RWPE2 (cell line): ENCODE results near the gene TMEM244.

ENCODE experiments used
- ATAC-seq: fragments of 200-7000 bp; cut with Tn5 transposase; 3 replicates; pipeline ENCODE4 v1.9.1; 2021; ENCODE audit warnings: low read depth
- DNase-seq: peaks from one replicate; pipeline ENCODE4 v3.0.0-alpha.2; 2020; ENCODE audit warnings: low spot score
- H3K27ac ChIP-seq: fragments of 450-650 bp; 2 replicates; pipeline ENCODE4 v1.5.1; 2017; ENCODE audit warnings: mild to moderate bottlenecking; ENCODE audit not compliant: poor library complexity, severe bottlenecking
- H3K27me3 ChIP-seq: fragments of 250-450 bp; sonication (Bioruptor Pico); 2 replicates; pipeline ENCODE4 v1.5.1; 2021; ENCODE audit warnings: mild to moderate bottlenecking, moderate library complexity; ENCODE audit not compliant: insufficient read depth, poor library complexity, severe bottlenecking
- H3K36me3 ChIP-seq: fragments of 250-450 bp; sonication (Bioruptor Pico); 2 replicates; pipeline ENCODE4 v1.5.1; 2020; ENCODE audit warnings: low read depth, mild to moderate bottlenecking, moderate library complexity
- H3K4me1 ChIP-seq: fragments of 250-450 bp; sonication (Bioruptor Pico); 2 replicates; pipeline ENCODE4 v1.5.1; 2021; ENCODE audit warnings: mild to moderate bottlenecking, moderate library complexity; ENCODE audit not compliant: insufficient read depth, poor library complexity, severe bottlenecking
- H3K4me3 ChIP-seq: fragments of 250-450 bp; sonication (Bioruptor Pico); 2 replicates; pipeline ENCODE4 v1.5.1; 2021; ENCODE audit warnings: mild to moderate bottlenecking, moderate library complexity; ENCODE audit not compliant: severe bottlenecking
- H3K9me3 ChIP-seq: fragments of 250-450 bp; sonication (Bioruptor Pico); 2 replicates; pipeline ENCODE4 v1.5.1; 2021; ENCODE audit warnings: mild to moderate bottlenecking, moderate library complexity; ENCODE audit not compliant: severe bottlenecking
- CTCF ChIP-seq: fragments of 450-650 bp; IDR thresholded peaks from one replicate; pipeline ENCODE4 v1.5.1; 2017; ENCODE audit warnings: mild to moderate bottlenecking, moderate library complexity; ENCODE audit not compliant: poor library complexity, severe bottlenecking

Gene TMEM244

GRCh38 chr6:129890701-129891100 lies 29.6 kb upstream of the TMEM244 start:
- Histone ChIP-seq H3K27me3 (no peaks in the 10 kb centered on the region), H3K4me3 (no peak overlapping the region), H3K4me1 (peaks cover 24% of the 10 kb centered on the region), H3K9me3 (no peaks in the 10 kb centered on the region), H3K27ac (peak overlapping the region; percentile 93), H3K36me3 (no peaks in the 10 kb centered on the region)
- no peak for TF ChIP-seq CTCF
- ATAC-seq (0 out of 3 replicates have a peak, but pooled peaks have one; percentile 25), DNase-seq (no peak)

- DNase-seq, result no peak
- Histone ChIP-seq H3K4me1 (peaks cover 19% of the 10 kb centered on the region), H3K9me3 (no peaks in the 10 kb centered on the region), H3K27me3 (no peaks in the 10 kb centered on the region), H3K36me3 (no peaks in the 10 kb centered on the region), H3K27ac (peak overlapping the region; percentile 93), H3K4me3 (no peak overlapping the region)
- no peak for TF ChIP-seq CTCF
- peak; percentile 63 for ATAC-seq
These were observed 29.0 kb upstream of the TMEM244 start for GRCh38 chr6:129890164-129890563.

GRCh38 chr6:129889580-129889979 lies 28.5 kb upstream of the TMEM244 start:
- H3K36me3 ChIP-seq, result no peaks in the 10 kb centered on the region
- peaks cover 19% of the 10 kb centered on the region for H3K4me1 ChIP-seq
- no peak overlapping the region for H3K4me3 ChIP-seq
- H3K27ac ChIP-seq, result peak overlapping the region; percentile 93
- no peak for TF ChIP-seq CTCF
- H3K27me3 ChIP-seq, result no peaks in the 10 kb centered on the region
- ATAC-seq (peak; percentile 89), DNase-seq (no peak)
- no peaks in the 10 kb centered on the region for H3K9me3 ChIP-seq

GRCh38 chr6:129886401-129887155 lies 25.5 kb upstream of the TMEM244 start:
- Histone ChIP-seq H3K27me3 (no peaks in the 10 kb centered on the region), H3K9me3 (peaks cover 2% of the 10 kb centered on the region), H3K27ac (no peak overlapping the region), H3K4me1 (peaks cover 19% of the 10 kb centered on the region), H3K4me3 (no peak overlapping the region), H3K36me3 (no peaks in the 10 kb centered on the region)
- no peak for TF ChIP-seq CTCF
- ATAC-seq (no peak), DNase-seq (no peak)

GRCh38 chr6:129884211-129884610 lies 23.1 kb upstream of the TMEM244 start:
- DNase-seq, result no peak
- Histone ChIP-seq H3K4me1 (peaks cover 3% of the 10 kb centered on the region), H3K36me3 (no peaks in the 10 kb centered on the region), H3K9me3 (peaks cover 2% of the 10 kb centered on the region), H3K4me3 (no peak overlapping the region), H3K27me3 (no peaks in the 10 kb centered on the region), H3K27ac (no peak overlapping the region)
- no peak for TF ChIP-seq CTCF
- no peak for ATAC-seq
